Liver (tissue), 3 donors: Measurements from ENCODE around the gene NFE2L1.
"Not testable (repeated sequence)": the region's sequence is repeated elsewhere in the genome, so short reads cannot be mapped to it uniquely, and the experiment has no call there.

ENCODE experiments used
- CTCF ChIP-seq: fragments of 150-350 bp; IDR thresholded peaks from 2 replicates; pipeline ENCODE4 v1.5.1; 2017; ENCODE audit warnings: improper control_type of control experiment, low read depth, low read length; ENCODE audit not compliant: missing input control
- EGR1 ChIP-seq, 2 donors: IDR thresholded peaks; 2 replicates each; pipeline ENCODE4 v1.6.1; 2016 to 2018; ENCODE audit warnings: antibody characterized with exemption in 2 of 2, low read depth in 2 of 2
- GABPA ChIP-seq, 2 donors: IDR thresholded peaks in 1 of 2; conservative IDR thresholded peaks in 1 of 2; 2 replicates each; pipeline ENCODE4 v1.6.1; 2016; ENCODE audit warnings: antibody characterized with exemption in 2 of 2, mild to moderate bottlenecking in 1 of 2, moderate library complexity in 1 of 2
- HNF4G ChIP-seq: IDR thresholded peaks from 2 replicates; pipeline ENCODE4 v1.6.1; 2016; ENCODE audit warnings: antibody characterized with exemption
- JUND ChIP-seq, 2 donors: IDR thresholded peaks; 2 replicates each; pipeline ENCODE4 v1.6.1; 2016; ENCODE audit warnings: antibody characterized with exemption in 2 of 2
- MAX ChIP-seq: IDR thresholded peaks from 2 replicates; pipeline ENCODE4 v1.6.1; 2016; ENCODE audit warnings: antibody characterized with exemption
- RXRA ChIP-seq, 2 donors: IDR thresholded peaks; 2 replicates each; pipeline ENCODE4 v1.6.1; 2017 to 2018; ENCODE audit warnings: antibody characterized with exemption in 2 of 2, mild to moderate bottlenecking in 1 of 2
- SP1 ChIP-seq: IDR thresholded peaks from 2 replicates; pipeline ENCODE4 v1.6.1; 2018; ENCODE audit warnings: antibody characterized with exemption, mild to moderate bottlenecking
- ZBTB33 ChIP-seq: IDR thresholded peaks from 2 replicates; pipeline ENCODE4 v1.6.1; 2016; ENCODE audit warnings: antibody characterized with exemption
- donor health status: healthy.
- donor health status: healthy.

- TF ChIP-seq CTCF; JUND (IDR thresholded peaks at IDR 0.05); HNF4G; EGR1 (IDR thresholded peaks at IDR 0.05; ENCODE audit: low read depth in 2 of 2); GABPA (IDR thresholded peaks at IDR 0.05 in 1 of 2, conservative IDR thresholded peaks at IDR 0.05 in 1 of 2); RXRA (IDR thresholded peaks at IDR 0.05); SP1; ZBTB33; MAX: not testable (repeated sequence)
Observed at GRCh38 chr17:48034734-48035133, 13.4 kb upstream of the NFE2L1 start.
